ENCODE data around the gene TTYH3.
A peak's percentile ranks its signal among the peaks of the same experiment; 100 is the strongest.

The TTYH3 gene

GRCh38 chr7:2601907-2602306 is 29.9 kb upstream of the TTYH3 start:
- Histone ChIP-seq H3K27ac (ENCODE audit: poor library complexity, severe bottlenecking) (no peak overlapping the region), H3K27me3 (ENCODE audit: insufficient read depth, poor library complexity, severe bottlenecking) (no peaks in the 10 kb centered on the region), H3K36me3 (ENCODE audit: low read depth) (peaks cover 8% of the 10 kb centered on the region; the same call in 1 of the 2 replicates), H3K9me3 (ENCODE audit: severe bottlenecking) (no peaks in the 10 kb centered on the region), H3K4me1 (ENCODE audit: insufficient read depth, poor library complexity, severe bottlenecking) (no peaks in the 10 kb centered on the region), H3K4me3 (ENCODE audit: severe bottlenecking) (no peak overlapping the region)
- TF ChIP-seq CTCF (IDR thresholded peaks at IDR 0.05; ENCODE audit: poor library complexity, severe bottlenecking): no peak
- DNase-seq (ENCODE audit: low spot score) (no peak), ATAC-seq (ENCODE audit: low read depth) (no peak)

DNA sequence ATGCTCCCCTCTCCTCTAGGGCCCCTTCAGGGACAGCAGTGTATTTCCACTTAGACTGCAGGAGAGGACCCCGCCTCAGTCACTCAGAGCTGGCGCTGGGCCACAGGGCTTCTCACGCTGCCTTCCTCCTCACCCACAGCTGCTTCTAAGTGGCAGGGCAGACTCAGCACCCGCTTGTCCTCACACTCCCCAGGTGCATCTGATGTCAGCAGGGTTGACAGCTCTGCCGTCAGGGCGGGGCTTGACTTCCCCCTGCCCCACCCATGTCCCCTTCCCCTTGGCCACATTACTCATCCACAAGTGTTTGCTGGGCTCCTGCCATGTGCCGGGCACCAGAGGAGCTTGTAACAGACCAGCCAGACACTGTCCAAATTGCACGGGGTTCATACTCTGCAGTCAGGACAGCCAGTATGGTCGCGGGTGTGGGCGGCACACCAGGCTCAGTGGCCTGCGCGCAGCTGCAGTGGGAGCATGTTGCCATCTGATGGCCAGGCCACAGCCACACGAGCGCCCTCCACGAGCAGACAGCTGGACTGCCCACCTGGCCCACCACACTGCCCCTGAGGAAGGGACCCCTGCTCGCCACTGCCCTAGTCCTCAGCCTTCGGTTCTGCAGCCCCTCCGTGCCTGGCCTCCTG is 29.3 kb upstream of the TTYH3 start:
- no peak for TF ChIP-seq CTCF (IDR thresholded peaks at IDR 0.05; ENCODE audit: poor library complexity, severe bottlenecking)
- Histone ChIP-seq H3K4me1 (ENCODE audit: insufficient read depth, poor library complexity, severe bottlenecking) (no peaks in the 10 kb centered on the region), H3K27ac (ENCODE audit: poor library complexity, severe bottlenecking) (no peak overlapping the region), H3K4me3 (ENCODE audit: severe bottlenecking) (no peak overlapping the region), H3K27me3 (ENCODE audit: insufficient read depth, poor library complexity, severe bottlenecking) (no peaks in the 10 kb centered on the region), H3K9me3 (ENCODE audit: severe bottlenecking) (no peaks in the 10 kb centered on the region), H3K36me3 (ENCODE audit: low read depth) (peaks cover 8% of the 10 kb centered on the region; the same call in 1 of the 2 replicates)
- no peak for DNase-seq (ENCODE audit: low spot score)
- ATAC-seq (ENCODE audit: low read depth): peak; percentile 33; the same call in 1 of the 3 replicates

- no peak for DNase-seq (ENCODE audit: low spot score)
- Histone ChIP-seq H3K4me1 (ENCODE audit: insufficient read depth, poor library complexity, severe bottlenecking) (no peaks in the 10 kb centered on the region), H3K36me3 (ENCODE audit: low read depth) (peaks cover 8% of the 10 kb centered on the region; the same call in 1 of the 2 replicates), H3K9me3 (ENCODE audit: severe bottlenecking) (no peaks in the 10 kb centered on the region), H3K4me3 (ENCODE audit: severe bottlenecking) (no peak overlapping the region), H3K27ac (ENCODE audit: poor library complexity, severe bottlenecking) (no peak overlapping the region), H3K27me3 (ENCODE audit: insufficient read depth, poor library complexity, severe bottlenecking) (no peaks in the 10 kb centered on the region)
- TF ChIP-seq CTCF (IDR thresholded peaks at IDR 0.05; ENCODE audit: poor library complexity, severe bottlenecking): no peak
- ATAC-seq (ENCODE audit: low read depth): no peak
Measured at GRCh38 chr7:2603044-2603965, 28.5 kb upstream of the TTYH3 start.

GRCh38 chr7:2604608-2605174 is 27.1 kb upstream of the TTYH3 start:
- Histone ChIP-seq H3K27ac (ENCODE audit: poor library complexity, severe bottlenecking) (no peak overlapping the region), H3K4me1 (ENCODE audit: insufficient read depth, poor library complexity, severe bottlenecking) (no peaks in the 10 kb centered on the region), H3K9me3 (ENCODE audit: severe bottlenecking) (no peaks in the 10 kb centered on the region), H3K36me3 (ENCODE audit: low read depth) (no peaks in the 10 kb centered on the region), H3K27me3 (ENCODE audit: insufficient read depth, poor library complexity, severe bottlenecking) (no peaks in the 10 kb centered on the region), H3K4me3 (ENCODE audit: severe bottlenecking) (no peak overlapping the region)
- DNase-seq (ENCODE audit: low spot score) (no peak), ATAC-seq (ENCODE audit: low read depth) (no peak)
- TF ChIP-seq CTCF (IDR thresholded peaks at IDR 0.05; ENCODE audit: poor library complexity, severe bottlenecking): no peak
